ENCODE data around the gene BCL11A.

GRCh38 chr2:60529136-60529784 is 24.2 kb downstream of the BCL11A start:
- no peak for TF ChIP-seq CTCF (CRISPR knock-in tag; IDR thresholded peaks at IDR 0.05)
- TF ChIP-seq POLR2AphosphoS5 (IDR thresholded peaks at IDR 0.05; ENCODE audit: low read depth, low read length) = no peak
- no peak for TF ChIP-seq POLR2A (IDR thresholded peaks at IDR 0.05; ENCODE audit: insufficient read depth in 1 of 2, low read depth in 2 of 2, low read length in 2 of 2)
- no peak for TF ChIP-seq KAT7 (CRISPR knock-in tag; IDR thresholded peaks at IDR 0.05; ENCODE audit: borderline replicate concordance)

Measured in HepG2 (cell line).